GM19239 (cell line): Measurements from ENCODE around the gene TMEM131L.
A peak's percentile ranks its signal among the peaks of the same experiment; 100 is the strongest.
"Not testable (repeated sequence)": the region's sequence is repeated elsewhere in the genome, so short reads cannot be mapped to it uniquely, and the experiment has no call there.

Experiments
- DNase-seq: peaks from one replicate; pipeline ENCODE4 v3.0.0; 2011; ENCODE audit warnings: low spot score; ENCODE audit not compliant: insufficient read length
- FAIRE-seq: peaks from 2 replicates; lab custom pipeline; 2011; peaks lifted over from hg19 to GRCh38; lab: Jason Lieb, UNC

The TMEM131L gene

GRCh38 chr4:153534792-153535629 lies 68.9 kb downstream of the TMEM131L start:
- no peak for DNase-seq
- no peak for FAIRE-seq

- peak; percentile 52 for FAIRE-seq
These were observed 69.8 kb downstream of the TMEM131L start for GRCh38 chr4:153535772-153536513.

GRCh38 chr4:153537493-153537960 lies 71.4 kb downstream of the TMEM131L start:
- peak; percentile 11 for FAIRE-seq

More at GRCh38 chr4:153535772-153536513, 69.8 kb downstream of the TMEM131L start:
- no peak for DNase-seq

GRCh38 chr4:153538487-153539357 lies 72.6 kb downstream of the TMEM131L start:
- DNase-seq (no peak), FAIRE-seq (no peak)

More at GRCh38 chr4:153537493-153537960, 71.4 kb downstream of the TMEM131L start:
- DNase-seq = no peak

GRCh38 chr4:153539422-153539821 lies 73.3 kb downstream of the TMEM131L start:
- FAIRE-seq (no peak), DNase-seq (no peak)

GRCh38 chr4:153541456-153542096 lies 75.4 kb downstream of the TMEM131L start:
- DNase-seq (no peak), FAIRE-seq (peak; percentile 86)

GRCh38 chr4:153542131-153542530 lies 76.0 kb downstream of the TMEM131L start:
- no peak for FAIRE-seq
- no peak for DNase-seq

GRCh38 chr4:153542834-153543233 lies 76.7 kb downstream of the TMEM131L start:
- FAIRE-seq = no peak

GRCh38 chr4:153543351-153543750 lies 77.2 kb downstream of the TMEM131L start:
- FAIRE-seq (peak; percentile 48), DNase-seq (no peak)

More at GRCh38 chr4:153542834-153543233, 76.7 kb downstream of the TMEM131L start:
- DNase-seq = no peak

GRCh38 chr4:153545822-153546221 lies 79.7 kb downstream of the TMEM131L start:
- DNase-seq = no peak
- no peak for FAIRE-seq

GRCh38 chr4:153546280-153546679 lies 80.1 kb downstream of the TMEM131L start:
- DNase-seq (no peak), FAIRE-seq (no peak)

- FAIRE-seq (no peak), DNase-seq (no peak)
These were observed 81.4 kb downstream of the TMEM131L start for GRCh38 chr4:153547520-153547919.

- FAIRE-seq, DNase-seq: not testable (repeated sequence)
These were observed 82.7 kb downstream of the TMEM131L start for GRCh38 chr4:153548907-153549306.

GRCh38 chr4:153549405-153549804 lies 83.2 kb downstream of the TMEM131L start:
- DNase-seq = no peak
- FAIRE-seq = no peak

- DNase-seq (no peak), FAIRE-seq (no peak)
These were observed 87.1 kb downstream of the TMEM131L start for GRCh38 chr4:153553155-153553818.

GRCh38 chr4:153553819-153554170 lies 87.6 kb downstream of the TMEM131L start:
- FAIRE-seq (peak; percentile 35), DNase-seq (no peak)

- no peak for FAIRE-seq
- no peak for DNase-seq
These were observed 89.7 kb downstream of the TMEM131L start for GRCh38 chr4:153555730-153556434.

- FAIRE-seq (no peak), DNase-seq (no peak)
These were observed 90.3 kb downstream of the TMEM131L start for GRCh38 chr4:153556435-153556815.

GRCh38 chr4:153560908-153561307 lies 94.7 kb downstream of the TMEM131L start:
- FAIRE-seq (peak; percentile 84), DNase-seq (no peak)
